Activated T-helper 1 cell treated with Interleukin-2 at 50 U/mL for 16 hours (primary cell): ENCODE results near the gene EHF.

Experiments used
- DNase-seq: peaks from one replicate; pipeline ENCODE4 v3.0.0-alpha.2; 2020; ENCODE audit warnings: low read depth

EHF gene

GRCh38 chr11:34644669-34645406 lies 23.9 kb downstream of the EHF start:
- DNase-seq, result no peak

DNA sequence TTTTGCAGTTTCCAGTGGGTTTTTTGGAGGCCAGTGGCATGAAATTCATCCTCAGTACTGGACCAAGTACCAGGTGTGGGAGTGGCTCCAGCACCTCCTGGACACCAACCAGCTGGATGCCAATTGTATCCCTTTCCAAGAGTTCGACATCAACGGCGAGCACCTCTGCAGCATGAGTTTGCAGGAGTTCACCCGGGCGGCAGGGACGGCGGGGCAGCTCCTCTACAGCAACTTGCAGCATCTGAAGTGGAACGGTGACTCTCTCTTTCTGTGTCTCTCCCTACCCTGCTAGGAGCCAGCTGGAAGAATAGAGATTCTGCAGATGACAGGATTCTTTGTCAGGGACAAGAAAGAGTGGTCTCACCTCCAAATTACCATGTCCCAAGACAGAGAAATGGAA lies 25.5 kb downstream of the EHF start:
- no peak for DNase-seq

DNA sequence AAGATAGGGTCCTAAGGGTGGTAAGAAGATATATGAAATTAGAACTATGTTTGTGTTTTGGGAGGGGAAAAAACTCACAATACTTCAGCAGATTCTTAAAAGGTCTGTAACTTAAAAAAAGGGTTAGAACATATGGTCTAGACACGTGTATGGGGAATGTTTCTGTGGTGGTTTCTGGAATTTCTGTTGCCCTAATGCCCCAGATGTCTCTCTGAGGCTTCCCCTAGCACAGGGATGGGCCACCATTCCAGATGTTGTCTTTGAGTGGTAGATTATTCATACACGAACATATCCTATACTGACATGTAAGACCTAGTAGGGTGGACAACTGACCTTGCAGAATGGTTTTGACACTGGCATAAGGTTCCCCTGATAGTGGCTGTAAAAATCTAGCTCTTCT lies 26.2 kb downstream of the EHF start:
- no peak for DNase-seq

- DNase-seq, result no peak
Observed at GRCh38 chr11:34647532-34647931, 26.6 kb downstream of the EHF start.

DNA sequence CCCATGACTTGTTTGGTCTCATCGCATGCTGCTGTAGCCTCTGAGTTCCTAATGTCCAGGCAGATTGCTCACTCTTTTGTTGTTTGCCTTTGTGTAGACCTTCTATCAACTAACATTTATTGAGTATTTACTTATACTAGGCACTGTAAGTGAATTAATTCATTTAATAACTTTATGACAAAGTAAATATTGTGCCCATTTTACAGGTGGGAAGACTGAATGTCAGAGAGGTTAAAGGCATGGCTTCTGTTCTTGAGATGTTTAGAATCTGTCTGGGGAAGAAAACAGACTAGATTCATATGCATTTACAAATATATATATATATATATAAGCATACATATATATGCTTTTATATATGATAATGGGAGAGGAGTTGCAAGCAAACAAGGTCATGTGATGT lies 27.1 kb downstream of the EHF start:
- no peak for DNase-seq

- no peak for DNase-seq
Observed at GRCh38 chr11:34649597-34649996, 28.7 kb downstream of the EHF start.

GRCh38 chr11:34650528-34650927 lies 29.6 kb downstream of the EHF start:
- DNase-seq, result peak; percentile 36

GRCh38 chr11:34651551-34651950 lies 30.7 kb downstream of the EHF start:
- DNase-seq, result no peak

DNA sequence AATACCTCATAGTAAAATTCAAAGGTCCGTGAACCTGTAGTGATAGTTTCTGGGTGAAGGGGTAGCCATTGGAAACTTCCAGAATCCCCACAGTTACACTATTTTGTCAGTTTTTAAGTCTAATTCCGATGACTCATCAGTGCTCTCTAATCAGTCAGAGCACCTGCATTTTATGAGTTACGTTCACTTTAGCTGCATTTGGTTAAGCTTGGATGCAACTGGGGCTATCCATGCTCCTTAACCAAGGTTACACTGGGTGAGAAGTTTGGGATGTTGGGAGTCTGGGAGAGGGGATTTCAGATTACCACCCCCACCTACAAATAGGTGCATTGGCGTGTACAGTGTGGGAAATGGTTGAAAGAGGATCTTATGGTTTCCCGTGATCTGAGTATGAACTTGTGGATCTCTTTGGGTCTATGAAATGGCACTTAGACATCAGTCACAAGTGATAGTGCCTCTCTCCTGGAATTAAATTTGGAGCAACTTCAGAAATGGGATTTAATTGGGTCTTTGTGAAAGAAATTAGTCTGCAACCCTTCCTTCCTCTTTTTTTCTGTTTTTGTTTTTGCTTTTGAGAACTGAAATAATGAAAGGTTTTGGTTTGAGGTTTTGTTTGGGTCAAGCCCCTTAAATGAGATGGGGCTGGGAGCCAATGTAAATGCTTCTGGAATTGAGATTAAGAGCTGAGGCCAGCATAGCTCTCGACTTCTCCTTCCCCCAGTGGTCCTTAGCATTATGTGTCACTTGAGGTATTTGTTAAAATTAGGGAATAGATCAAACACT lies 31.5 kb downstream of the EHF start:
- no peak for DNase-seq

DNA sequence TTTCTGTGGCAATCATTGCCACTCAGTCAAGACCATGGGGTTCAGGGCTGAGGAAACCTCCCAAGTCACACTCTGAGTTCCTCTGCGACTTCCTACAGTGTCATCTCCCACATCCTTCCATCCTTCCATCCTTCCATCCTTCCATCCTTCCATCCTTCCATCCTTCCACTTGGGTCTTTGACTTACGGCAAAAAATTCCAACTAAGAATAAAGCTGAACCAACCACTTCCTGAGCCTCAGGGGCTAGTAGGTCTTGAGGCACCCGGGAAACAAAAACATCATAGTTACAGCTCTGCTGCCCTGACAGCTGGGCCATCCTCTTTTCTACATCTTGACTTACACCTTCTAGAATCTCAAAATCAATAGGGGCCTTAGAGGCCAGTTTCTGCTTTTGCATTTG lies 32.1 kb downstream of the EHF start:
- DNase-seq, result no peak

DNA sequence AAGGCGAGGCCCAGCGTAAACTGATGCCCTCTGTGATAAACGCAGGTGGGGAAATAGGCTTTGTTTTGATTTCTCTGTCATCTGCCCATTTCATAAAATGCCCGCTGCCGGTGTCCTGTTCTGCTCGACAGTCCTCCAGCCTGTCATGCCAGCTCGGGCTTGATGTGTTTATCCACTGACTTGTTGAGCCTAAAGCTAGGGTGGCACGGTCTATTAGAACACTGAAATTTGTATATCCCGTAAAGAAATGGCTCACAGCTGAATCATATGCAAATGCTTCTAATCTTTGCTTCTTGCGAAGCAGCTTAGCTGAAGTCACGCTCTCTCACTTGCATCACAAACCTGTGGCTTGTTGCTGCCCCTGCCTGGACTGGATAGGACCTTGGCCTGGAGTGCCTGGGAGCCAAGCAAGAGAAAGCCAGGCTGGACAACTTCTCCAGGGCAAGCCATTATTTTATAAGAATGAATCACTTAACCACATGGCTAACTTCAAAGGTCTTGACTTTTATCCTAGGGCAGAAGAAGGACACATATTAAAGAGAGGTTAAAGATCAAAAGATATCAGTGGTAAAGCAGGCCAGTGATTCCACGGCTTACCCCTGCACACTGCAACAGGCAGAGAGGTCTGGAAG lies 33.1 kb downstream of the EHF start:
- DNase-seq, result no peak

DNA sequence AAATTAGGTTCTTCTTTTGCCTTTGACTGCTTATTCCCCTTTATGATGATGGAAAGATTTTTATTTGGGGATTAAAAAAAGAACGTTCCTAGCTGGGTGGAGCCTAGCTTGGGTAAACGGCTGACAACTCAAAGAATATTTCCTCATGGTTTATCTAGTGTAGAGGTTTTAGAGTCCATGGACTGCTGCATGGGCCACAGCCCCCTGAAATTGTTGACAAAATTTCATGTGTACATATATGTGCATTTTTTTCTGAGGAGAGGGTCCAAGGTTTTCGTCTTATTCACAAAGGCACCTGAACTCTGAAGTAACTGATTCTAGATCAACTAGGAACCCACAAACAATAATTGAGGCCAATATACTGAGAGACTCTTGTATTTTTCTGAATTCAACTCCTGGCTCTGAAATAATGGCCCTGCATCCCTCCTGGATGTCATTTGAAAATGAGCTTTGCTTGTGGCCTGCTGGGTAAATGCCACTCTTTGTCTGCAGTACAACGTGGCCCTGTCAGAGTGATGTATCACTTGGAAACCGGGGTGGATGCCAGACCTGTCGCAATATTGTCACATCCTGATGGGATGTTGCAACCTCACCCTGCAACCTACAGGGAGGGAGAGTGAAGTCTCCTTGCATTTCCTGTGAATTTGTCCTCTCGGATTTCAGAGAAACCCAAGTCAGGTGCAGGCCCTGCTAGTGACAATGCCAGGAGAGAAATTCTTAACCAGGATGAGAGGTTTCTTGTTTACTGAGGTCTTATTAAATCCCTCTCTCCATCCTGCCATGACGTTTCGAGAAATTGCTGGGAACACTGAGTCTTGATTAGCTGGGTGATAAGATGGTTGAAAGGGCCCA lies 33.8 kb downstream of the EHF start:
- DNase-seq, result no peak

- DNase-seq, result no peak
Observed at GRCh38 chr11:34655335-34656008, 34.6 kb downstream of the EHF start.

- no peak for DNase-seq
Observed at GRCh38 chr11:34656062-34656720, 35.3 kb downstream of the EHF start.

DNA sequence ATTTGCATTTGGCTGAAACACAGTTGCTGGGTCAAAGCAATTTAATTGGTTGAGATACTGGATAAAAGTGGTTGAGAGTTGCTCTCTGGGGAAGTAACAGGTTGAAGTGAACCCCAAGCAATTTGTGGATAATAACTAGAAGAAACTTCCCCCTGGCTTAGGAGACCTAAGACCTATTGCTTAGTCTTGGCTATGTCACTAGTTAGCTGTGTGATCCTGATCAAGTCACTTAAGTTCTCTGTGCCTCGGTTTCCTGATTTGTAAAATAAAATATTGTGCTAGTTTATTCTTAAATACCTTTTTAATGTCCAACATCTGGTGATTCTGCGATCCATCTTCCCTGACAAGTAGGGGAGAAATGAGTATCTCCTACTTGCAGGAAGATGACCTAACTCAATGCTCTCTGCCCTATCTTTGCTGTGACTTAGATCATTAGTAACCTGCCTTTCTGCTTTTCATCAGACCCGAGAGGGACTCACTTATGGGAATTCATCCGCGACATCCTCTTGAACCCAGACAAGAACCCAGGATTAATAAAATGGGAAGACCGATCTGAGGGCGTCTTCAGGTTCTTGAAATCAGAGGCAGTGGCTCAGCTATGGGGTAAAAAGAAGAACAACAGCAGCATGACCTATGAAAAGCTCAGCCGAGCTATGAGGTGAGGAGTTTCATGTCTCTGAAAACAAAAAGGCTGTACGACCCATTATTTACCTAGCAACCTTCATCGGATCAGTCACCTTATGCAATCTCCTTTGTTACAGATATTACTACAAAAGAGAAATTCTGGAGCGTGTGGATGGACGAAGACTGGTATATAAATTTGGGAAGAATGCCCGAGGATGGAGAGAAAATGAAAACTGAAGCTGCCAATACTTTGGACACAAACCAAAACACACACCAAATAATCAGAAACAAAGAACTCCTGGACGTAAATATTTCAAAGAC lies 37.5 kb downstream of the EHF start:
- DNase-seq, result no peak

DNA sequence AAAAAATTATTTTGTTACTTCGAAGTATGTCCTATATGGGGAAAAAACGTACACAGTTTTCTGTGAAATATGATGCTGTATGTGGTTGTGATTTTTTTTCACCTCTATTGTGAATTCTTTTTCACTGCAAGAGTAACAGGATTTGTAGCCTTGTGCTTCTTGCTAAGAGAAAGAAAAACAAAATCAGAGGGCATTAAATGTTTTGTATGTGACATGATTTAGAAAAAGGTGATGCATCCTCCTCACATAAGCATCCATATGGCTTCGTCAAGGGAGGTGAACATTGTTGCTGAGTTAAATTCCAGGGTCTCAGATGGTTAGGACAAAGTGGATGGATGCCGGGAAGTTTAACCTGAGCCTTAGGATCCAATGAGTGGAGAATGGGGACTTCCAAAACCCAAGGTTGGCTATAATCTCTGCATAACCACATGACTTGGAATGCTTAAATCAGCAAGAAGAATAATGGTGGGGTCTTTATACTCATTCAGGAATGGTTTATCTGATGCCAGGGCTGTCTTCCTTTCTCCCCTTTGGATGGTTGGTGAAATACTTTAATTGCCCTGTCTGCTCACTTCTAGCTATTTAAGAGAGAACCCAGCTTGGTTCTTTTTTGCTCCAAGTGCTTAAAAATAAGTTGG lies 38.3 kb downstream of the EHF start:
- DNase-seq, result no peak

DNA sequence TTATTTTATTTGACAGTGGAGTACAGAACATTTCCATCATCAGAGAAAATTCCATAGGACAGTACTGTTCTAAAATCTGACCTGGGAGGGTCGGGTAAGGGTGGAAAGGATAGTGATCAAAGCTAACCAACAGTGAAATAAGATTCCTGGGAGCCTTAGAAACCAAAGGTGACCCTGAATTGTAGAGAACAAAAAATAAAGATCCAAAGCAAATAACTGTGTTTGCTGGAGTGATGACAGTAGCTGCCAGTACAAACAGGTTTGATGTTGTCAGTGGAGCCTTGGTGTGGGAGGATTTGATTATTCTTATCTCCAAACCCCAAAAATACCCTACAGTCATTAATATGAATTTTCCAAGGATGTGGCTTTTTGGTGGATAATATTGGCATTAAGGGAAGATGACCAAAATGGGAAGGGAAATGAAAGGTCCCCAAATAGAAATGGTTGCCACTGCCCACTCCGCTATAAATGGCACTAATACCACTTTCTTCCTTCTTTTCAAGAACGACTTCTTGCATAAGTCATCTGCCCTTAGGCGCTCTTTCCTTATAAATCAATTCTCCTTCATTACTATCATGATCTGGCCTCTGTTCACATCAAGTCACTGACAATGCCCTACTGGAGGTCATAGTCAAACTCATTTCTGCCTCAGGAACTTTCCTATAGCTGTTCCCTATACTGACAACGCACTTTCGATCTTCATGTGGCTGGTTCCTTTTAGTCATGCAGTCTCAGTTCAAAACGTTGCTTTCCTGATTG lies 44.4 kb downstream of the EHF start:
- no peak for DNase-seq

GRCh38 chr11:34667810-34668582 lies 47.1 kb downstream of the EHF start:
- DNase-seq, result no peak
